ENCODE results near the gene EXOC3L2.

DNA sequence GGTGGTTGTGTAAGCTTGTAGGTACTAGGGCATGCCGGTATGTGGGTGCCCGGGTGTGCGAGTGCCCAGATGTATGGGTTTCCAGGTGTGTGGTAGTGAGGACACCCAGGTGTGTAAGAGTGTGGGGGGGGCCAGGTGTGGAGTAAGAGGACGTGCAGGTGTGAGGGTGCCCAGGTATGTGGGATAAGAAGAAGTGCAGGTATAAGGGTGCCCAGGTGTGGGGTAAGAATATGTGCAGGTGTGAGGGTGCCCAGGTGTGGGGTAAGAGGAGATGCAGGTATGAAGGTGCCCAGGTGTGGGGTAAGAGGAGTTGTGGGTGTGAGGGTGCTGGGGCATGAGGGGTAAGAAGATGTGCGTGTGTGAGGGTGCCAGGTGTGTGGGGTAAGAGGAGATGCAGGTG is 20.2 kb upstream of the EXOC3L2 start:
- TF ChIP-seq, protein P1, sequence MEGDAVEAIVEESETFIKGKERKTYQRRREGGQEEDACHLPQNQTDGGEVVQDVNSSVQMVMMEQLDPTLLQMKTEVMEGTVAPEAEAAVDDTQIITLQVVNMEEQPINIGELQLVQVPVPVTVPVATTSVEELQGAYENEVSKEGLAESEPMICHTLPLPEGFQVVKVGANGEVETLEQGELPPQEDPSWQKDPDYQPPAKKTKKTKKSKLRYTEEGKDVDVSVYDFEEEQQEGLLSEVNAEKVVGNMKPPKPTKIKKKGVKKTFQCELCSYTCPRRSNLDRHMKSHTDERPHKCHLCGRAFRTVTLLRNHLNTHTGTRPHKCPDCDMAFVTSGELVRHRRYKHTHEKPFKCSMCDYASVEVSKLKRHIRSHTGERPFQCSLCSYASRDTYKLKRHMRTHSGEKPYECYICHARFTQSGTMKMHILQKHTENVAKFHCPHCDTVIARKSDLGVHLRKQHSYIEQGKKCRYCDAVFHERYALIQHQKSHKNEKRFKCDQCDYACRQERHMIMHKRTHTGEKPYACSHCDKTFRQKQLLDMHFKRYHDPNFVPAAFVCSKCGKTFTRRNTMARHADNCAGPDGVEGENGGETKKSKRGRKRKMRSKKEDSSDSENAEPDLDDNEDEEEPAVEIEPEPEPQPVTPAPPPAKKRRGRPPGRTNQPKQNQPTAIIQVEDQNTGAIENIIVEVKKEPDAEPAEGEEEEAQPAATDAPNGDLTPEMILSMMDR (IDR thresholded peaks at IDR 0.05): no peak
- no peak for TF ChIP-seq EP300 (IDR thresholded peaks at IDR 0.05)
- no peak for TF ChIP-seq POLR2A (IDR thresholded peaks at IDR 0.05)
- TF ChIP-seq POLR2AphosphoS5 (IDR thresholded peaks at IDR 0.05): no peak
